22Rv1 (cell line): ENCODE measurements around the gene RNFT1.
"Not testable (repeated sequence)": the region's sequence is repeated elsewhere in the genome, so short reads cannot be mapped to it uniquely, and the experiment has no call there.

Experiments
- ZFX ChIP-seq: fragments of 450-650 bp; IDR thresholded peaks from 2 replicates; pipeline ENCODE4 v1.6.1; 2017; ENCODE audit warnings: antibody characterized with exemption, borderline replicate concordance
- TF ChIP-seq, protein P1 (sequence below): fragments of 450-650 bp; IDR thresholded peaks from 2 replicates; pipeline ENCODE4 v1.5.1; 2017; ENCODE audit warnings: mild to moderate bottlenecking

DNA sequence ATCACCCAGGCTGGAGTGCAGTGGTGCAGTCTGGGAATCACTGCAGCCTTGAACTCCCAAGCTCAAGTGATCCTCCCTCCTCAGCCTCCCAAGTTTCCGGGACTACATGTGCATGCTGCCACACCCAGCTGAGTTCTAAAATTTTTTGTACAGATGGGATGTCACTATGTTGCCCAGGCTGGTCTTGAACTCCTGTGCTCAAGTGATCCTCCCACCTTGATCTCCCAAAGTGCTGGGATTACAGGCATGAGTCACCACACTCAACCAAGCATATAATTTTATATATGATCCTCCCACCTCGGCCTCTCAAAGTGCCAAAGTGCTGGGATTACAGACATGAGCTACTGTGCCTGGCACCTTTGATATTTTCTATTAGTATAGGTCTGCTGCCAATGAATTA is 7.2 kb upstream of the RNFT1 start:
- TF ChIP-seq, protein P1, sequence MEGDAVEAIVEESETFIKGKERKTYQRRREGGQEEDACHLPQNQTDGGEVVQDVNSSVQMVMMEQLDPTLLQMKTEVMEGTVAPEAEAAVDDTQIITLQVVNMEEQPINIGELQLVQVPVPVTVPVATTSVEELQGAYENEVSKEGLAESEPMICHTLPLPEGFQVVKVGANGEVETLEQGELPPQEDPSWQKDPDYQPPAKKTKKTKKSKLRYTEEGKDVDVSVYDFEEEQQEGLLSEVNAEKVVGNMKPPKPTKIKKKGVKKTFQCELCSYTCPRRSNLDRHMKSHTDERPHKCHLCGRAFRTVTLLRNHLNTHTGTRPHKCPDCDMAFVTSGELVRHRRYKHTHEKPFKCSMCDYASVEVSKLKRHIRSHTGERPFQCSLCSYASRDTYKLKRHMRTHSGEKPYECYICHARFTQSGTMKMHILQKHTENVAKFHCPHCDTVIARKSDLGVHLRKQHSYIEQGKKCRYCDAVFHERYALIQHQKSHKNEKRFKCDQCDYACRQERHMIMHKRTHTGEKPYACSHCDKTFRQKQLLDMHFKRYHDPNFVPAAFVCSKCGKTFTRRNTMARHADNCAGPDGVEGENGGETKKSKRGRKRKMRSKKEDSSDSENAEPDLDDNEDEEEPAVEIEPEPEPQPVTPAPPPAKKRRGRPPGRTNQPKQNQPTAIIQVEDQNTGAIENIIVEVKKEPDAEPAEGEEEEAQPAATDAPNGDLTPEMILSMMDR, result not testable (repeated sequence)
- not testable (repeated sequence) for TF ChIP-seq ZFX
